ENCODE results near the gene MFAP4.

GRCh38 chr17:19405114-19405513, 18.1 kb upstream of the MFAP4 start:
- TF ChIP-seq POLR2A (IDR thresholded peaks at IDR 0.05) (no peak), EP300 (IDR thresholded peaks at IDR 0.05) (no peak)
